ENCODE results near the gene GID4.

Gene GID4

GRCh38 chr17:18004884-18005305 is 34.3 kb upstream of the GID4 start:
- no CpG with 5 or more reads among the region's 9 CpGs for WGBS, 2 donors (ENCODE audit: extremely low coverage in 2 of 2, insufficient read length in 2 of 2, insufficient replicate concordance in 1 of 2)

GRCh38 chr17:18005496-18005895 is 33.7 kb upstream of the GID4 start:
- Histone ChIP-seq H4K8ac (ENCODE audit: low read depth, low read length) (no peak overlapping the region), H2BK120ac (ENCODE audit: low read depth, low read length) (no peak overlapping the region), H2BK5ac (ENCODE audit: low read length) (no peak overlapping the region), H2AFZ (ENCODE audit: low read length) (no peak overlapping the region), H3K9me3 (replicated peaks in 1 of 2; ENCODE audit: control insufficient read depth in 2 of 2, insufficient read depth in 1 of 2, low read depth in 1 of 2, low read length in 2 of 2) (peaks cover 0 to 2% of the 10 kb centered on the region in 2 donors), H3K18ac (ENCODE audit: low read length) (no peak overlapping the region), H2AK5ac (ENCODE audit: low read depth, low read length) (no peak overlapping the region), H3K4me3 (ENCODE audit: low read length in 2 of 2) (no peak overlapping the region), H3K4me1 (ENCODE audit: control insufficient read depth in 2 of 2, insufficient read depth in 1 of 2, low read depth in 1 of 2, low read length in 2 of 2) (peaks cover 0 to 4% of the 10 kb centered on the region in 2 donors), H3K4ac (ENCODE audit: low read length) (no peak overlapping the region), H4K91ac (ENCODE audit: low read depth, low read length, poor library complexity) (no peak overlapping the region), H3K23ac (ENCODE audit: low read depth, low read length, poor library complexity) (no peak overlapping the region), H2BK15ac (ENCODE audit: low read length) (no peak overlapping the region), H3K14ac (ENCODE audit: low read length) (no peak overlapping the region), H2BK12ac (ENCODE audit: low read length) (no peak overlapping the region), H3K4me2 (ENCODE audit: insufficient read depth, low read length, poor library complexity, severe bottlenecking) (no peak overlapping the region), H3K9ac (ENCODE audit: low read depth, low read length, poor library complexity) (no peak overlapping the region), H3K36me3 (replicated peaks in 1 of 2; ENCODE audit: control insufficient read depth in 2 of 2, insufficient read depth in 2 of 2, low read length in 2 of 2) (peaks cover 0 to 2% of the 10 kb centered on the region in 2 donors), H3K27ac (replicated peaks; ENCODE audit: low read length) (no peak overlapping the region), H3K27me3 (ENCODE audit: control insufficient read depth in 3 of 3, insufficient read depth in 3 of 3, low read depth in 1 of 3, low read length in 3 of 3) (no peaks in the 10 kb centered on the region), H3K79me1 (ENCODE audit: low read depth, low read length) (no peaks in the 10 kb centered on the region)
- no peak for DNase-seq (ENCODE audit: low spot score)
- no CpG with 5 or more reads among the region's 3 CpGs for WGBS, 2 donors (ENCODE audit: extremely low coverage in 2 of 2, insufficient read length in 2 of 2, insufficient replicate concordance in 1 of 2)

More at GRCh38 chr17:18004884-18005305, 34.3 kb upstream of the GID4 start:
- Histone ChIP-seq H3K9ac (ENCODE audit: low read depth, low read length, poor library complexity) (no peak overlapping the region), H2AFZ (ENCODE audit: low read length) (no peak overlapping the region), H3K27me3 (ENCODE audit: control insufficient read depth in 3 of 3, insufficient read depth in 3 of 3, low read depth in 1 of 3, low read length in 3 of 3) (no peaks in the 10 kb centered on the region), H4K8ac (ENCODE audit: low read depth, low read length) (no peak overlapping the region), H4K91ac (ENCODE audit: low read depth, low read length, poor library complexity) (no peak overlapping the region), H2BK15ac (ENCODE audit: low read length) (no peak overlapping the region), H2AK5ac (ENCODE audit: low read depth, low read length) (no peak overlapping the region), H3K4me2 (ENCODE audit: insufficient read depth, low read length, poor library complexity, severe bottlenecking) (no peak overlapping the region), H3K23ac (ENCODE audit: low read depth, low read length, poor library complexity) (no peak overlapping the region), H3K18ac (ENCODE audit: low read length) (no peak overlapping the region), H3K4me1 (ENCODE audit: control insufficient read depth in 2 of 2, insufficient read depth in 1 of 2, low read depth in 1 of 2, low read length in 2 of 2) (peaks cover 0 to 4% of the 10 kb centered on the region in 2 donors), H2BK12ac (ENCODE audit: low read length) (no peak overlapping the region), H3K4ac (ENCODE audit: low read length) (no peak overlapping the region), H3K9me3 (replicated peaks in 1 of 2; ENCODE audit: control insufficient read depth in 2 of 2, insufficient read depth in 1 of 2, low read depth in 1 of 2, low read length in 2 of 2) (no peaks in the 10 kb centered on the region), H2BK5ac (ENCODE audit: low read length) (no peak overlapping the region), H3K14ac (ENCODE audit: low read length) (no peak overlapping the region), H3K4me3 (ENCODE audit: low read length in 2 of 2) (no peak overlapping the region), H3K36me3 (replicated peaks in 1 of 2; ENCODE audit: control insufficient read depth in 2 of 2, insufficient read depth in 2 of 2, low read length in 2 of 2) (peaks cover 0 to 2% of the 10 kb centered on the region in 2 donors), H2BK120ac (ENCODE audit: low read depth, low read length) (no peak overlapping the region), H3K79me1 (ENCODE audit: low read depth, low read length) (no peaks in the 10 kb centered on the region), H3K27ac (replicated peaks; ENCODE audit: low read length) (no peak overlapping the region)
- DNase-seq (ENCODE audit: low spot score) = no peak

DNA sequence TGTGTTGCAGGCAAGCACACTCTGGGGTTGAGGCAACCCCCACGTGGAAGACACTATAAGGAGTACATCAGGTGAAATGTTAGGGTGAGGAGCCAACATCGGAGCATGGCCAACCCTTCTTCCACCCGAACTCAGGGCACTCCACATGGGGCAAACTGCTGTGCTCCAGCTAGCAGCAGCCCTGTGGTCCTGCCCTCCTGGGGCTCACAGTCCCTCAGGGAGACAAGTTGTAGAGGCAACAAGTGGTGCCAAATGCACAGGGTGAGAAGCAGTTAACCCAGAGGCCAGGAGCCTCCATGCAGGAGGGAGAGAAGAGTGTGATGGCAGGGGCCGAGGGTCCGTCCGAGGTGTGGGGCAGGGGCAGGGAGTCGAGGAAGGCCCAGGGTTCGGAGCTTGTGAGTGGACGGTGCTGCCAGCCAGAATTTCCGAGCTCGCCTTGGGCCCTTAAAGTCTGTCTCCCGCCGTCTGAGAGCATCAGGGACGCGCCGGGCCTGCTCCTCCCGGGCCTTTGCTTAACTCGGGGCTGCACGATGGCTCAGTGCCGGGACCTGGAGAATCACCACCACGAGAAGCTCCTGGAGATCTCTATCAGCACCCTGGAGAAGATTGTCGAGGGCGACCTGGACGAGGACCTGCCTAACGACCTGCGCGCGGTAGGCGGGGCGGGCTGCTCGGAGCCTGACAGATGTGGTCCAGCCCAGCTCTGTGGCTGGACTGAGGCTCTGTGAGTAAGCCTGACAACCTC is 32.5 kb upstream of the GID4 start:
- no peak overlapping the region for H3K4me2 ChIP-seq (ENCODE audit: insufficient read depth, low read length, poor library complexity, severe bottlenecking)
- H2BK5ac ChIP-seq (ENCODE audit: low read length) = no peak overlapping the region
- peak overlapping the region; percentile 62 for H2BK15ac ChIP-seq (ENCODE audit: low read length)
- peaks cover 0 to 5% of the 10 kb centered on the region in 2 donors for H3K36me3 ChIP-seq (replicated peaks in 1 of 2; ENCODE audit: control insufficient read depth in 2 of 2, insufficient read depth in 2 of 2, low read length in 2 of 2)
- H4K91ac ChIP-seq (ENCODE audit: low read depth, low read length, poor library complexity) = no peak overlapping the region
- no peaks in the 10 kb centered on the region for H3K79me1 ChIP-seq (ENCODE audit: low read depth, low read length)
- no peak overlapping the region for H3K4me3 ChIP-seq (ENCODE audit: low read length in 2 of 2)
- no peaks in the 10 kb centered on the region for H3K27me3 ChIP-seq (ENCODE audit: control insufficient read depth in 3 of 3, insufficient read depth in 3 of 3, low read depth in 1 of 3, low read length in 3 of 3)
- no peak overlapping the region for H3K4ac ChIP-seq (ENCODE audit: low read length)
- WGBS, 2 donors (ENCODE audit: extremely low coverage in 2 of 2, insufficient read length in 2 of 2, insufficient replicate concordance in 1 of 2) = no CpG with 5 or more reads among the region's 31 CpGs
- peak overlapping the region; percentile 68 for H3K9ac ChIP-seq (ENCODE audit: low read depth, low read length, poor library complexity)
- no peak overlapping the region for H3K27ac ChIP-seq (replicated peaks; ENCODE audit: low read length)
- H3K14ac ChIP-seq (ENCODE audit: low read length) = no peak overlapping the region
- no peak overlapping the region for H2AFZ ChIP-seq (ENCODE audit: low read length)
- peak overlapping the region; percentile 18 for H3K23ac ChIP-seq (ENCODE audit: low read depth, low read length, poor library complexity)
- peaks cover 0 to 4% of the 10 kb centered on the region in 2 donors for H3K4me1 ChIP-seq (ENCODE audit: control insufficient read depth in 2 of 2, insufficient read depth in 1 of 2, low read depth in 1 of 2, low read length in 2 of 2)
- H2BK120ac ChIP-seq (ENCODE audit: low read depth, low read length) = peak overlapping the region; percentile 69
- peak overlapping the region; percentile 20 for H3K18ac ChIP-seq (ENCODE audit: low read length)
- H2AK5ac ChIP-seq (ENCODE audit: low read depth, low read length) = no peak overlapping the region
- DNase-seq (ENCODE audit: low spot score) = no peak
- no peak overlapping the region for H4K8ac ChIP-seq (ENCODE audit: low read depth, low read length)
- peaks cover 0 to 3% of the 10 kb centered on the region in 2 donors for H3K9me3 ChIP-seq (replicated peaks in 1 of 2; ENCODE audit: control insufficient read depth in 2 of 2, insufficient read depth in 1 of 2, low read depth in 1 of 2, low read length in 2 of 2)
- peak overlapping the region; percentile 85 for H2BK12ac ChIP-seq (ENCODE audit: low read length)

- Histone ChIP-seq H3K36me3 (replicated peaks in 1 of 2; ENCODE audit: control insufficient read depth in 2 of 2, insufficient read depth in 2 of 2, low read length in 2 of 2) (peaks cover 0 to 5% of the 10 kb centered on the region in 2 donors), H3K18ac (ENCODE audit: low read length) (no peak overlapping the region), H2BK5ac (ENCODE audit: low read length) (no peak overlapping the region), H3K9ac (ENCODE audit: low read depth, low read length, poor library complexity) (peak overlapping the region; percentile 65), H3K23ac (ENCODE audit: low read depth, low read length, poor library complexity) (no peak overlapping the region), H4K8ac (ENCODE audit: low read depth, low read length) (no peak overlapping the region), H2BK120ac (ENCODE audit: low read depth, low read length) (no peak overlapping the region), H4K91ac (ENCODE audit: low read depth, low read length, poor library complexity) (no peak overlapping the region), H2BK12ac (ENCODE audit: low read length) (no peak overlapping the region), H3K27ac (replicated peaks; ENCODE audit: low read length) (no peak overlapping the region), H2AK5ac (ENCODE audit: low read depth, low read length) (peak overlapping the region; percentile 15), H3K9me3 (replicated peaks in 1 of 2; ENCODE audit: control insufficient read depth in 2 of 2, insufficient read depth in 1 of 2, low read depth in 1 of 2, low read length in 2 of 2) (peaks cover 0 to 3% of the 10 kb centered on the region in 2 donors), H3K4me2 (ENCODE audit: insufficient read depth, low read length, poor library complexity, severe bottlenecking) (no peak overlapping the region), H3K14ac (ENCODE audit: low read length) (no peak overlapping the region), H3K4me3 (ENCODE audit: low read length in 2 of 2) (peak overlapping the region in 1 of 2 donors; percentile 49), H2AFZ (ENCODE audit: low read length) (no peak overlapping the region), H3K27me3 (ENCODE audit: control insufficient read depth in 3 of 3, insufficient read depth in 3 of 3, low read depth in 1 of 3, low read length in 3 of 3) (no peaks in the 10 kb centered on the region), H3K79me1 (ENCODE audit: low read depth, low read length) (no peaks in the 10 kb centered on the region), H2BK15ac (ENCODE audit: low read length) (no peak overlapping the region), H3K4me1 (ENCODE audit: control insufficient read depth in 2 of 2, insufficient read depth in 1 of 2, low read depth in 1 of 2, low read length in 2 of 2) (peaks cover 0 to 4% of the 10 kb centered on the region in 2 donors), H3K4ac (ENCODE audit: low read length) (no peak overlapping the region)
- DNase-seq (ENCODE audit: low spot score) = no peak
- WGBS, 2 donors (ENCODE audit: extremely low coverage in 2 of 2, insufficient read length in 2 of 2, insufficient replicate concordance in 1 of 2) = no CpG with 5 or more reads among the region's 5 CpGs
Observed at GRCh38 chr17:18008496-18009268, 30.5 kb upstream of the GID4 start.
